ENCODE results near the gene GGCT. TPM values are rescaled to one million over a fixed set of nuclear protein-coding genes. Genes with fewer than 3 reads are reported as not detected.

The GGCT gene
- total and polyA plus RNA-seq, 2 of the 8 experiments (the other 6 are each of a cell fraction or from before 2014, with no cell fraction given), result 50.0 to 129 TPM

DNA sequence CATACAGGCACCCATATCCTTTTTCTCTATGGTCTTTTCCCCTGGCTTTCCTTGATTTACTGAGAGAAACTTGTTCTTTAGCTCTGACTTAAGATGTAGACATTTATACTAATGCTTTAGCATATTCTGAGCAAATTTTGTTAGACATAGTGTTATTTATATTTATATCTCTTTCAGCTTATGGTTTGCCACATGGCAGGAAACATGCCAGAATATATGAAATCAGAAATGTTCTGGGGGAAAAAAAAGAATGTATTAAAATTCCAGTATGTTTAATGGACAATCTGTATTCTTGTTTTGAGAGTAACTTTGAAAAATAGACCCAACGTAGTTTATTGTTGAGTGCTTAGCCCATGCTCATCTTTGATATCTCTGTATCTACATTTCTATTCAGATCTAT, 10.1 kb upstream of the GGCT start (continued):
- no peak for TF ChIP-seq RXRA (IDR thresholded peaks at IDR 0.05; ENCODE audit: insufficient read depth, low read depth, low read length)
- TF ChIP-seq SP1 (IDR thresholded peaks at IDR 0.05; ENCODE audit: low read depth, low read length), result no peak
- no peak for TF ChIP-seq POLR2A (IDR thresholded peaks at IDR 0.05; ENCODE audit: control extremely low read depth in 1 of 2, low read depth in 2 of 2, low read length in 2 of 2)
- no peak for TF ChIP-seq CHD1 (IDR thresholded peaks at IDR 0.05; ENCODE audit: low read depth, low read length)
- no peak for TF ChIP-seq TCF12 (IDR thresholded peaks at IDR 0.05; ENCODE audit: low read depth, low read length)
- no peak for TF ChIP-seq RFX5 (IDR thresholded peaks at IDR 0.05; ENCODE audit: borderline replicate concordance, low read depth, low read length)
- TF ChIP-seq SP2 (IDR thresholded peaks at IDR 0.05; ENCODE audit: low read length), result no peak
- TF ChIP-seq KDM1A (IDR thresholded peaks at IDR 0.05; ENCODE audit: borderline replicate concordance, low read length), result no peak

All from H1 (cell line).